Measurements from ENCODE around the gene TUBGCP2.

- TF ChIP-seq EZH2 (IDR thresholded peaks at IDR 0.05; ENCODE audit: insufficient read depth, poor library complexity, severe bottlenecking), result peak; percentile 98
- TF ChIP-seq EZH2phosphoT487 (IDR thresholded peaks at IDR 0.05; ENCODE audit: insufficient read depth, low read depth), result no peak
Measured at GRCh38 chr10:133335246-133336117, 26.8 kb upstream of the TUBGCP2 start.

All from GM23248 (cell line).